ENCODE data around the gene CPLX4. TPM values are rescaled to one million over a fixed set of nuclear protein-coding genes. Genes with fewer than 3 reads are reported as not detected.

CPLX4 gene
- total RNA-seq: not detected

- TF ChIP-seq, protein P1, sequence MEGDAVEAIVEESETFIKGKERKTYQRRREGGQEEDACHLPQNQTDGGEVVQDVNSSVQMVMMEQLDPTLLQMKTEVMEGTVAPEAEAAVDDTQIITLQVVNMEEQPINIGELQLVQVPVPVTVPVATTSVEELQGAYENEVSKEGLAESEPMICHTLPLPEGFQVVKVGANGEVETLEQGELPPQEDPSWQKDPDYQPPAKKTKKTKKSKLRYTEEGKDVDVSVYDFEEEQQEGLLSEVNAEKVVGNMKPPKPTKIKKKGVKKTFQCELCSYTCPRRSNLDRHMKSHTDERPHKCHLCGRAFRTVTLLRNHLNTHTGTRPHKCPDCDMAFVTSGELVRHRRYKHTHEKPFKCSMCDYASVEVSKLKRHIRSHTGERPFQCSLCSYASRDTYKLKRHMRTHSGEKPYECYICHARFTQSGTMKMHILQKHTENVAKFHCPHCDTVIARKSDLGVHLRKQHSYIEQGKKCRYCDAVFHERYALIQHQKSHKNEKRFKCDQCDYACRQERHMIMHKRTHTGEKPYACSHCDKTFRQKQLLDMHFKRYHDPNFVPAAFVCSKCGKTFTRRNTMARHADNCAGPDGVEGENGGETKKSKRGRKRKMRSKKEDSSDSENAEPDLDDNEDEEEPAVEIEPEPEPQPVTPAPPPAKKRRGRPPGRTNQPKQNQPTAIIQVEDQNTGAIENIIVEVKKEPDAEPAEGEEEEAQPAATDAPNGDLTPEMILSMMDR (IDR thresholded peaks at IDR 0.05): no peak
- no peak for TF ChIP-seq POLR2A (IDR thresholded peaks at IDR 0.05)
- TF ChIP-seq EP300 (IDR thresholded peaks at IDR 0.05): no peak
- 88 to 94% methylated on average over 4 of the region's 4 CpGs for whole genome bisulfite sequencing, 2 donors
- no peak within 1 kb of the TSS for H3K4me3 ChIP-seq
Measured at GRCh38 chr18:59318460-59319050, at the start of gene CPLX4. CPLX4 (minus strand) TSS chr18:59318649; CDS start chr18:59318462, 187 bp downstream.

DNA sequence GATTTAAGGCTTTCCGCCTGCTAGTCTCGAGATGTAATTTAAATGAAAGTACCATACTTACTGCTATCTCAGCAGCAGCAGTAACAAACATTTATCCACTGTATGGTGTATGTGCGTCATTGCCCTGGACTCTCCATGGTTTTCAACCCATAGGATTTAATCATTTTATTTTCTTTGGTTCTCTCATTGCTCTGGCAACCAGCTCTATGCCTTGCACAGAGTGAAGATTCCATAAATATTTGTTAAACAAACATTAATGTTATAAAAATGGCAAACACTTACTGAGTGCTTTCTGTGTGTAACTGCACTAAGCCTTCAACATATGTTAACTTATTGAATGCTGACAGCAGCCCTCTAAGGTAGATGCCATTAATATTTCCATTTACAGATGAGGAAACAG is 41.9 kb upstream of the CPLX4 start:
- no peak for DNase-seq (ENCODE audit: low spot score in 2 of 2)
- no peak overlapping the region for H3K27ac ChIP-seq

More at GRCh38 chr18:59318460-59319050, at the start of gene CPLX4:
- Histone ChIP-seq H3K4me1 (no peaks in the 10 kb centered on the region), H3K9me3 (no peaks in the 10 kb centered on the region), H3K36me3 (no peaks in the 10 kb centered on the region), H3K27ac (no peak within 1 kb of the TSS), H3K27me3 (no peaks in the 10 kb centered on the region)
- DNase-seq (ENCODE audit: low spot score in 2 of 2): no peak

GRCh38 chr18:59359576-59359952 is 41.1 kb upstream of the CPLX4 start:
- no peaks in the 10 kb centered on the region for H3K9me3 ChIP-seq

More for the DNA sequence above, 41.9 kb upstream of the CPLX4 start:
- no peaks in the 10 kb centered on the region for H3K27me3 ChIP-seq
- H3K9me3 ChIP-seq: no peaks in the 10 kb centered on the region
- no peak for TF ChIP-seq POLR2A (IDR thresholded peaks at IDR 0.05)
- TF ChIP-seq EP300 (IDR thresholded peaks at IDR 0.05): no peak
- TF ChIP-seq, protein P1 (IDR thresholded peaks at IDR 0.05): no peak
- peak overlapping the region in 2 of 4 donors; percentile 83 to 88 for H3K4me3 ChIP-seq
- 87 to 91% methylated on average over 3 of the region's 3 CpGs for WGBS, 2 donors
- peaks cover 0 to 36% (median 12%) of the 10 kb centered on the region in 4 donors for H3K4me1 ChIP-seq
- peaks cover 0 to under 1% (median 0%) of the 10 kb centered on the region in 3 donors for H3K36me3 ChIP-seq

DNA sequence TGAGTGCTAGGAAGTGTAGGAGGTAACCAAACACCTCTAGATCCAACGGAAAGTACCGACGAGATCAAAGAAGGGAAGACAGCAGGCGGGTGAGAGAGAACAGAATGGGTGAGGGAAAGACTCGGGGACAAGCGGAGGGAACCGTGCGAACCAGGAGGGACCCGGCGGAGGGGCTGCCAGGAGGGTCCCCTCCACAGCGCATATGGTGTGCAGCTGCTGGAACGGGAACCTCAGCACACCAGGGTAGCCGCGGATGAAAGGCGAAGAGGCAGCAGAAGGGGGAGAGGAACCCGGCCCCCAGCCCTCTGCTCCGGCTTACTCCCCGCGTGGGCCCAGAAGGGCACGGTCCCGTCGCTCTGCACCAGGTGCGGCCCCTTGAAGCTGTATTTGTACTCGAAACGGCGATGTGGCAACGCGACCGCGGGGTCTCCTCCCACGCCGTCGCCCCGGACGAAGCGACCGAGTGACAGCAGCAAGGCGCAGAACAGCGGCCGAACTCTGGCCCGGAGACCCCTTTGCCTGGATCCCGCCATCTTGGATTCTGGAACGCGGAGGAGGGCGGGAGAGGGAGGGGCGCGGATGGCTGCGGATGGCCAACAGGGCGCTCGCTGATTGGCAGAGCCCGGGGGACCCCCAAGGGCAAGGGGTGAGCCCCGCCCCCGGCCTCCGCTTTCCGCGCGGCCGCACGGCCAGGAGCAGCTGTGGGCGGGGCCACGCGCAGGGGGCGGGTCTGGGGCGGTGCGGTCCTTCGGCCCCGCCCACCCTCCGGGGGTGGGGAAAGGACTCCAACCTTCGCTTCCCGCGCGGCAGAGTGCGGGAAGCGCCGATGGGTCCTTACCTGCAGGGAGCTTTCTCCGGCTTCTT is 40.5 kb upstream of the CPLX4 start, which contains the start of gene LMAN1:
Gene LMAN1, minus strand, starts transcription at position 554 of the 864 bp plus-strand sequence. Its CDS starts 21 bp downstream, at position 533.
- TF ChIP-seq POLR2A (IDR thresholded peaks at IDR 0.05) (peak in 1 of 2 donors; percentile 48), EP300 (IDR thresholded peaks at IDR 0.05) (peak in 1 of 2 donors; percentile 73)
- TF ChIP-seq, protein P1 (IDR thresholded peaks at IDR 0.05): no peak
- H3K27me3 ChIP-seq: no peaks in the 10 kb centered on the region
- peaks cover 0 to 36% (median 12%) of the 10 kb centered on the region in 4 donors for H3K4me1 ChIP-seq
- H3K4me3 ChIP-seq: peak within 1 kb of the TSS; percentile 79 to 90 (median 86)
- peaks cover 0 to 15% (median 0%) of the 10 kb centered on the region in 3 donors for H3K36me3 ChIP-seq
- H3K27ac ChIP-seq: peak within 1 kb of the TSS; percentile 84 to 93 (median 90)
- peak; percentile 86 to 90 for DNase-seq (ENCODE audit: low spot score in 2 of 2)
- 1% methylated on average over 23 to 48 of the region's 76 CpGs for WGBS, 2 donors
- H3K9me3 ChIP-seq: no peaks in the 10 kb centered on the region

More at GRCh38 chr18:59359576-59359952, 41.1 kb upstream of the CPLX4 start:
- H3K4me1 ChIP-seq: peaks cover 0 to 36% (median 12%) of the 10 kb centered on the region in 4 donors
- 6 to 9% methylated on average over 4 of the region's 4 CpGs for WGBS, 2 donors
- peak overlapping the region; percentile 84 to 93 (median 90) for H3K27ac ChIP-seq
- peak overlapping the region; percentile 79 to 90 (median 86) for H3K4me3 ChIP-seq
- no peak for TF ChIP-seq POLR2A (IDR thresholded peaks at IDR 0.05)
- DNase-seq (ENCODE audit: low spot score in 2 of 2): no peak
- peaks cover 0 to 9% (median 0%) of the 10 kb centered on the region in 3 donors for H3K36me3 ChIP-seq
- no peaks in the 10 kb centered on the region for H3K27me3 ChIP-seq

GRCh38 chr18:59358414-59358711 is 39.9 kb upstream of the CPLX4 start:
- no peak for DNase-seq (ENCODE audit: low spot score in 2 of 2)
- Histone ChIP-seq H3K4me1 (peaks cover 0 to 36% (median 12%) of the 10 kb centered on the region in 4 donors), H3K9me3 (no peaks in the 10 kb centered on the region), H3K27ac (peak overlapping the region; percentile 84 to 93 (median 90)), H3K36me3 (peaks cover 0 to 21% (median 0%) of the 10 kb centered on the region in 3 donors), H3K4me3 (peak overlapping the region; percentile 79 to 90 (median 86)), H3K27me3 (no peaks in the 10 kb centered on the region)
- WGBS, 2 donors: 1% methylated on average over 8 of the region's 8 CpGs
- TF ChIP-seq EP300 (IDR thresholded peaks at IDR 0.05): no peak
- no peak for TF ChIP-seq POLR2A (IDR thresholded peaks at IDR 0.05)
- TF ChIP-seq, protein P1 (IDR thresholded peaks at IDR 0.05): no peak

Measured in tibial nerve (tissue), 4 donors.